Activated CD8-positive, alpha-beta memory T cell treated with anti-CD3 and anti-CD28 coated beads, Interleukin-2, amount 50 U/mL, for 1 hour (primary cell): ENCODE results near the gene SCFD2.
"Not testable (repeated sequence)": the region's sequence is repeated elsewhere in the genome, so short reads cannot be mapped to it uniquely, and the experiment has no call there.

Experiments used
- DNase-seq: peaks from one replicate; pipeline ENCODE4 v3.0.0-alpha.2; 2020; ENCODE audit errors: extremely low read depth

SCFD2 gene

DNA sequence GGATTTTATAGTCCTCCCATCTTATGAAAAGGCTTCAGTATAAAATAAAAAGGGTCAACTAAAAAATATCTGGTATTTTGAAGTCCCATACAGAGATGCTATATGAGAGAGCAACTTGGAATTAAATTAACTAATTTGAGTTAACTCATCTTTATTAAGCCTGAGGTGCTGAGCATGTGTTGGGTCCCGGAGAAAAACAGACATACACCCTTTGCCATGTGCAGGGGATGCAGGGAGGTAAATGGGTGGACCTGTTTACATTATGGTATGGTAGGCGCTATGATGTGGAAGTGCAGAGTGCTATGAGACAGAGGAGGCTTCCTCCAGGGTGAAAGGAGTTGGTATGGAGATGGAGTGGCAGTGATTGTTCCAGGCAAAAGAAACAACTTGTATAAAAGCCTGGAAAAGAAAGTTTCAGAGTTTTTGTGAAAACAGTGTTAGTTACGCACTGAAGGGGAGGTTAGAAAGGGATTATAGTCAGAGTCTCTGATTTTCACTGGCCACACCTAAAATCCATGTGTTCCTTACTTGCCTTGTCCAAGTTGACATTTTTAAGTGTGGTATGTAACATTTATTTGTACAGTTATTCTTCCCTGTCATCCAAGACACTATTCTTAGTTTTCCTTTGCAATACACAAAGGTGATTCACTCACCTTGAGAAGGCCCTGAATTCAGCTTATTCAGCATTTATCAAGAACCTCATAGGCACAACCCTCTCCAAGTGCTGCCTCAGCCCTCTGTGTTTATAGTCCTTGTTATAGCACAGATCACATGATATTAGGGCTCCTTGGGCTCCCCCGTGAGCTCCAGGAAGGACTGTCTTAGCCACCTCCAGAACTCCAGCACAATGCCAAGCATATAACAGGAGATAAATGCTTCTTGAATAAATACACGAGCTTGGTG, 351.7 kb downstream of the SCFD2 start:
- no peak for DNase-seq

DNA sequence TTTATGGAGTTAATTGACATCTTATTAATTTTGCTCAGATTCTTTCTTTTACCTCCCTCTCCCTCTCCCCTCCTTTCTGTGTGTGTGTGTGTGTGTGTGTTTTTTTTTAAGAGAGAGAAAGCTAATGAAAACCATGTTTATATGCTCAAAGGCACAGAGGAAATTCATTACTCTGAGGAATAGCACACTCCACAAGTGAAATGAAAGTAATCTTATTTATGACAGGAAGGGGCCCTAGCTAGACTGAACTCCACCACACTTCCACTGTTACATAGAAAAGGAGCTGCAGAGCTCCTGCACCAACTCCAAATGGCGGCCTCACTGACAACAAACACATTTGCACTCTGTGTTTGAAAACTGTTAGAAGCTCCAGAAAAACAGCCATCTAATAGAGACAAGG, 353.1 kb downstream of the SCFD2 start:
- DNase-seq: no peak

DNA sequence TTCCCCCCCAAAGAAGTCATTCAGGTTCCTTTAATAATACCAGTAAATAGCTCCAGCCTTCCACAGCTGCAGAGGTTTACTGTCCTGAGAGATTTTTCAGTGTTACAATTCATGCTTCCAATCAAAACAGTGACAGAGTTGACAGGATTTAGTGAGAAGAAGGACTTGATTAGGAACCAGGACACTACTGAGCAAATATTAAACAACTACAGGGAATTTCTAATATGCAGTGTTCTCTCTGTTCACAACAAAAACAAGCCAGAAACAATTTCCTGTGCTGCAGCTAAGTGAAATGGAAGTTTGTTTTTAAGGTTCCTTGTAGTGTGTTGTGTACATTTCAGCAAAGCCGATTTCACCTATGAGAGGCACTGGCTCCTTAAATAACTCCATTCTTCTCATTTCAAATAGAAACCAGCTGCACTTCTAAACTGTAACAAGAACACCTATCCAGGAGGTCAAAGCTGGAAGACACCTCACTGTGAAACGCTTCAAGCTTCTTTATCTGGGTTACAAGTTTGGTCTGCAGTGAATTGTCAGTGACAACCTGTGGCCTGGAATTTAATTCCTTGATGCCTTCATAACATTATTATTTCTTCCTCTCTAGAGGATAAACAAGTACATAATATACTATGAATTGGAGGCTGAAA, 354.5 kb downstream of the SCFD2 start:
- DNase-seq: no peak

GRCh38 chr4:53010318-53010717, 355.5 kb downstream of the SCFD2 start:
- no peak for DNase-seq

DNA sequence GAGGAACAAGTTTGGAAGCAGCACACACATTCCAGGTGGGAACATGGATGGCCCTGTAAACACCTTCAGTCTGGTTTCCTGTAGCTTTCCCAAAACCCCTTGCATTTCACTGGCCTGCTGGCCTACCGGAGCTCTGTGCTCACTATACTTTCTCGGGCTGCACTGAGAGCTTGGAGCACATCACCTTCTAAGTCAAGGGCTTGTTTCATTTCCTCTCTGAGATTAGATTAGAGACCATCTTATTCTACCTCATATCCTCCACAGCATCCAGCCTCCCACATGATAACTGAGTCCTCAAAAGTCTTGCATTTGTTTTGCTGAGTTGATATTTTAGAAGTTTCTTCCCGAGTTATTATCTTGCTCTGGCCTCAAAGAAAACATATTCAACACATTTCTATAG, 356.0 kb downstream of the SCFD2 start:
- no peak for DNase-seq

- no peak for DNase-seq
Measured at GRCh38 chr4:53007024-53007423, 358.8 kb downstream of the SCFD2 start.

GRCh38 chr4:53005808-53006207, 360.1 kb downstream of the SCFD2 start:
- DNase-seq: no peak

DNA sequence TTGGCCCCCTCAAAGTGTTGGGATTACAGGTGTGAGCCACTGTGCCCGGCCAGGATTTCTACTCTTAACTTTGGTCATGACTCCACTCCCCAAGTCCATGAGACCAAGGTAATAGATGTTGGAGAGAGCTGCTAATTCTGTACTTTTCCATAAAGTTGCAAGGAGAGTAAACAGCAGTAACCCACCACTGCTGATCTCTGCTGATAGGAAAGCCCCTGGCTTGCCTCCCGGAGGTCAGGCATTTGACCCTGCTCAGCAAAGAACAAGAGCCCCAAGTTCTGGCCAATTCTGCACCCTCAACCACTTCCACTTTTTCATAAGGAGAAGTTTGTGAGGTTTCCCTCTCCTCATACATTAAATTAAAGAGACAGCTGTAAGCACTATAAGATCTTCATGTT, 360.7 kb downstream of the SCFD2 start:
- DNase-seq: no peak

DNA sequence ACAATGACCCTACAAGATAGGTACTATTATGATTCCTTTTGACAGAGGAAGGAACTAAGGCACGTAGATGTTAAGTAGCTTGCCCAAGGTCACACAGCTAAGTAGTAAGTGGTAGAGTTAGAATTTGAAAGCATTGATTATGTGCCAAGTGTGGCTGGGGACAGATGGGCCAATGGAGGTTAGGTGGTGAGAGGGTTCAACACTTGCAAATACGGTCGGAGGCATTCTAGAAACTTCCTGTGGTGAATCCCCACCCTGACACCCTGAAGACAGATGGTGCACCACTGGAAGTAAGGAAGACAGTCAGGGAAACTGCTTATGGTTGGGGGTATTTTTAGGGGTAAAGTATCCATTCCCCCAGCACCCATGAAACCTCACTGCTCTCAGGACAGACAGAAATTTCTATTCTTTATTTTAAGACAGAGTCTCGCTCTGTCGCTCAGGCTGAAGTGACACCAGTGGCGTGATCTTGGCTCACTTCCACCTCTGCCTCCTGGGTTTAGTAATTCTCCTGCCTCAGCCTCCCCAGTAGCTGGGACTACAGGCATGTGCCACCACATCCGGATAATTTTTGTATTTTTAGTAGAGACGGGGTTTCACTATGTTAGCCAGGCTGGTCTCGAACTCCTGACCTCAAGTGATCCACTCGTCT, 361.2 kb downstream of the SCFD2 start:
- no peak for DNase-seq

GRCh38 chr4:53003959-53004358, 361.9 kb downstream of the SCFD2 start:
- DNase-seq: no peak

DNA sequence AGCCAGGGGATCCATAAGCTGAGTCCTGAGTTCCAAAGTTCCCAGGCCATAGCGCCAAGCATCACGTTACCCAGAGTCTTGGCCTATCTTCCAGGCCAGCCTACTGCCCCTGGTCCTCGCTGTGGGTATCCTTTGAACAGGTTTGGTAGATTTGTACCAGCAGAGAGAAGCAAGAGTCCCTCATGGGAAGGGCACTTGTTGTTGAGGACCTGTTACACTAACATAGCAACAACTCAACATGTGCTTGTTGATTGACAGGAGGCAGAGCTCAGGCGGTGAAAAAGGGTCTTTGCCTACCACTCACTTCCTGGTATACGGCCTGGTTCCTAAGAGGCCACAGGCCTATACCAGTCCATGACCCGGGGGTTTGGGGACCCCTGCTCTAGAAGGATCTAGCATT, 365.3 kb downstream of the SCFD2 start:
- DNase-seq: no peak

DNA sequence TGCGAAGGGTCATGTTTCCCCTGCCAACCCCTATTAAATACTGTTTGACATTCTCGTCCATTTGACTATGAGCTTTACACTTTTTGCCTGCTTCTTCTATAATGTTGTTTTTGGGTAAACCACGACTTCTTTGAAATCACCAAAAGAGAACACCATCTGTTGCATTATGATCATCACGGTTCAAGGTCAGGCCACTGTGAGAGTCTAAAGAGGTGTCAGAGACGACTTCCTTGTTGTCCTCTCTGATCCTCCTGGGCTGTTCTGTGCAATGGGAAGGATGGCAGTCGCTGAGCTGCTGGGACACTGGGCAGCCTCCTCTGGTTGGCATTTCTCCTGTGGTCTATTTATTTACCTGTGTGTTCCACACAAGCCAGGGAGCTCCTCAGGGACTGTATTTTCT, 366.2 kb downstream of the SCFD2 start:
- no peak for DNase-seq

DNA sequence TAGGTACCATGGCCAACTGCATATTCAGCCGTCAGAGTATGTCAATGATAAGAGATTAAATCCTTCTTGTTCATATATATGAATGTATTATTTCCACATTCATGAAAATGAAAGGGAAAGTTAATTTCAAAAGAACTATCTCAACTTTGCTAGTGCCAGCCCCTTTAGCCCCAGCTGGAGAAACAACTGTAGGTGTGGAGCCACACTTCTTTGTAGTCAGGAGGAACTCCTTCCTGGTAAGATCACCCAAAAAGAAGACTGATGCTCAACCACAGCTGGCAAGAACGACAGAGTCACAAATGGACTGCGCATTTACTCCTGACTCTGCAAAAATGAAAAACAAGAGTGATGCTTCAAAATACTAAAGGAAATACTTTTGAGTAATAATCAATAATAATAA, 367.4 kb downstream of the SCFD2 start:
- no peak for DNase-seq

GRCh38 chr4:52997132-52997416, 368.8 kb downstream of the SCFD2 start:
- DNase-seq: no peak

GRCh38 chr4:52996261-52997131, 369.4 kb downstream of the SCFD2 start:
- no peak for DNase-seq

DNA sequence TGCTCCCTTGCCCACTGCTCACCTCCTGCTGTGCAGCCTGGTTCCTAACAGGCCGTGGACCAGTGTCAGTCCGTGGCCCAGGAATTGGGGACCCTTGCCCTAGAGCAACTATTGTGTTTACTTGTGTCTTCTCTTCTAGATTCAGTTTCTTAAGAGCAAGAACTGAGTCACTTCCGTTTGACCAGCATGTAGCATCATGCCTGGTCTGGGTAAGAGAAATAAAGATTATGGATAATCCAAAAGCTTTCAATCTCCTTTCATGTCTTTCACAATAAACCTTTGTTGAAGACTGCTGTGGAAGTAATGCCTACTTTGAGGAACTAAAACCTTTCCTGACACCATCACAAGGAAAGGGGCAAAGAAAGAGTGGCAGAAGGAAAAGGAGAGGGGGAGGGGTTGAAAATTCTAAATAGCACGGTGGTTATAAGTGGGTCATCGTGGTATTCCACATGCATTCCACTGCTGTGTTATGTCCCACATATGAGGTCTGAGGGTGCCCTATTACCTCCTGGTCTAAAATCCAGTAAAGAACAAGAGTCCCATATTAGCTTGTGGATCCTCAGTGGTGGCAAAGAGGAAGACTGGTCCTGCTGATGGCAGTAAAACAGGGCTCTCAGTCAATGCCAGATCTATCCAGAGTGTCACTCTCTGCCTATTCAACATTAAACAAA, 370.4 kb downstream of the SCFD2 start:
- no peak for DNase-seq

DNA sequence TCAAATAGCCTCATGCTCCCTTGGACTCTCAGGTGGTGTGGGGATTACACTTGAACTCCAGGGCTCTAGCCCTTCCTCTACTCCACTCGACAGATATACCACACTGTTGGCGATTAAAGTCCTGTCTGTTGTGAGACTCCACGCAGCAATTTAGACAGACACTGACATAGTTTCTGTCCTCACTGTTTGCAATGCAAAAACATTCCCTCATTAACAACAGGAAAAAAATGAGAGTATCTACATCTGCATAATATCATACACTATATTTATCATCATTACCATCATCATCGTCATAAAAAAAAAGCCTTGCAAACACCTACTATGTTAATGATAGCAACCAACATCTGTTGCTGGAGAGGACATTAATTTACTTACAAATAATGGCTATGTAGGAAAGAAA, 371.3 kb downstream of the SCFD2 start:
- DNase-seq: no peak

DNA sequence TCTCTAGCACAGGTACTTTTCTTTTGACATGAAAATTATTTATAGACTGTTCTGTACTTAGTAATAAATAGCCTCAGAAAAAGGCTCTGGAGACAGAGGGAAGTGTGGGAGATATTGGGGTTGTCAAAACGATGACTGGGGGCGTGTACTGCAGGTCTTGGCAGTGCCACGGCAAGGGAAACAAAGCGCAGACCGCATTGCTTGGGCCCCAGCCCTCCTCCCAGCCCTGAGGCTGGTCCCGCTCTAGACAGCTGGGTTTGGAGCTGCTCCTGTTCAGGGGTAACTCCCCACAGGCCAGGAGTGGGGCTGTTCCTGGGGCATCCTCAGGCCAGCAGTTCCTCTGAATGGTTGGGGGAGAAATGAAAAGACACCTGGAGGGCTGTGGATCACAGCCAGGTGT, 372.1 kb downstream of the SCFD2 start:
- no peak for DNase-seq

- DNase-seq: not testable (repeated sequence)
Measured at GRCh38 chr4:52992551-52992950, 373.3 kb downstream of the SCFD2 start.

DNA sequence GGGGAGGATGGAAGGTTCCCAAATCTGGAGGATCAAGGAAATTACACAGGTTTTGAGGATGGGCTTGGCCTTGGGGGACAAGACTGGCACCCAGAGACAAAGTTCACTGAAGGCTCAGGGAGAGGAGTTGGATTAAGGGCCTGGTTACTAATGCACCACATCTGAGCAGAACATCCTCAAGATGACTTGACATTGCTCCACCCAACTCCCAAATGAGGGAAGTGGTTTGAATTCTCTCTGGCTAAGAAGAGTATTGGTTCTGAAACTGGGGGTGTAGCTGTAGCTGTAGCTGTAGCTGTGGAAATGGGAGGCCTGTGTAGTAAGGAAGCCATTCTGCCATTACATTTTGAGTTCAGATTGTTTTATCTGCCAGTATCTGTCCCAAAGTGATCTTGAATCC, 374.4 kb downstream of the SCFD2 start:
- DNase-seq: no peak

DNA sequence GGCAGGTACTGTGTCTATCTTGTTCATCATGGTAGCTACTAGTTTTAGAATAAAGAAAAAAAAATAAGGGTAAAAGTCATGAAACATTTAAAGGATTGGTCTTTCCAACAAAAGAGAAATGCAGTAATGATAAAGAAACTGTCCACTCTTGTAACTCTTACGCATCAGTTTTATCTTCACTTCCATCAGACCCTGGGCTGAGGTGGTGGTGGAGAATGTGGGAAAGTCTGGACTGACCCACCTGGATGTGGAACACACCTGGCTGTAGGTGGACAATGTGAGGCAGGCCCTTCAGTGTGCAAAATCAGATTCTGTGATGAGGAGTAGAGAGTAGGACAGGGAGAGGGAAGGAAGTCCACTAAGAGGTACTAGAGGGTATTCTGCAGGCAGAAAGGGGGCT, 375.2 kb downstream of the SCFD2 start:
- DNase-seq: no peak

GRCh38 chr4:52989865-52990264, 376.0 kb downstream of the SCFD2 start:
- DNase-seq: no peak
